Keratinocyte (primary cell): ENCODE results near the gene GATA5.

ENCODE experiments used
- EZH2 ChIP-seq: IDR thresholded peaks from one replicate; pipeline ENCODE4 v1.6.1; 2012; ENCODE audit warnings: inconsistent platforms, mild to moderate bottlenecking, low read length, moderate library complexity
- TF ChIP-seq, protein P1 (sequence below), 3 experiments: IDR thresholded peaks in 1 of 3; conservative IDR thresholded peaks in 1 of 3; optimal IDR thresholded peaks in 1 of 3; 2 replicates in 2 of 3; 3 replicates in 1 of 3; pipeline versions ENCODE3 to v1.5.1; 2011; ENCODE audit warnings: low read length in 3 of 3, mild to moderate bottlenecking in 3 of 3, moderate library complexity in 2 of 3, control low read depth in 1 of 3, inconsistent platforms in 1 of 3; ENCODE audit not compliant: insufficient read depth in 2 of 3; ENCODE audit errors: extremely low read depth in 1 of 3

DNA sequence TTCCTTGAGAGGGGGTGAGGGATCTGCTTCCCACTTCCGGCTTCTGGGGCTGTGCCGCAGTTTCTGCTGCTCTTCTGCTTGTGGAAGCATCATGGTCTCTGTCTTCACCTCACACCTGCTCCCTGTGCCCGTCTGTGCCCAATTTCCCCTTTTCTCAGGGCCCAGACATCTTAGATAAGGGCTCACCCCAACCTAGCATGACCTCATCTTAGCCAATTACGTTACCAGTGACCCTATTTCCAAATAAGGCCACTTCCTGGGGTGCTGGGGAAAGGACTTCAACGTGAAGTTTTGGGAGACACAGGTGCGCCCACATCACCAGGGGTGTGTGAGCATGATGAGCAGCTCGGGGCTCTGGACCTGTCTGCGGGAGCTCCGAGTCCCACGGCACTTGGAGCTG lies 27.8 kb downstream of the GATA5 start:
- TF ChIP-seq, protein P1, sequence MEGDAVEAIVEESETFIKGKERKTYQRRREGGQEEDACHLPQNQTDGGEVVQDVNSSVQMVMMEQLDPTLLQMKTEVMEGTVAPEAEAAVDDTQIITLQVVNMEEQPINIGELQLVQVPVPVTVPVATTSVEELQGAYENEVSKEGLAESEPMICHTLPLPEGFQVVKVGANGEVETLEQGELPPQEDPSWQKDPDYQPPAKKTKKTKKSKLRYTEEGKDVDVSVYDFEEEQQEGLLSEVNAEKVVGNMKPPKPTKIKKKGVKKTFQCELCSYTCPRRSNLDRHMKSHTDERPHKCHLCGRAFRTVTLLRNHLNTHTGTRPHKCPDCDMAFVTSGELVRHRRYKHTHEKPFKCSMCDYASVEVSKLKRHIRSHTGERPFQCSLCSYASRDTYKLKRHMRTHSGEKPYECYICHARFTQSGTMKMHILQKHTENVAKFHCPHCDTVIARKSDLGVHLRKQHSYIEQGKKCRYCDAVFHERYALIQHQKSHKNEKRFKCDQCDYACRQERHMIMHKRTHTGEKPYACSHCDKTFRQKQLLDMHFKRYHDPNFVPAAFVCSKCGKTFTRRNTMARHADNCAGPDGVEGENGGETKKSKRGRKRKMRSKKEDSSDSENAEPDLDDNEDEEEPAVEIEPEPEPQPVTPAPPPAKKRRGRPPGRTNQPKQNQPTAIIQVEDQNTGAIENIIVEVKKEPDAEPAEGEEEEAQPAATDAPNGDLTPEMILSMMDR (optimal IDR thresholded peaks at IDR 0.05 in 1 of 3, IDR thresholded peaks at IDR 0.05 in 1 of 3, conservative IDR thresholded peaks at IDR 0.05 in 1 of 3; ENCODE audit: extremely low read depth in 1 of 3, insufficient read depth in 2 of 3, low read length in 3 of 3) = no peak
- TF ChIP-seq EZH2 = no peak
